Activated CD8-positive, alpha-beta memory T cell treated with anti-CD3 and anti-CD28 coated beads, Interleukin-2, amount 50 U/mL, for 24 hours (primary cell): ENCODE data around the gene CDH18.

ENCODE experiments used
- DNase-seq: peaks from one replicate; pipeline ENCODE4 v3.0.0-alpha.2; 2020; ENCODE audit errors: extremely low read depth

The CDH18 gene

GRCh38 chr5:19733612-19734495 is 254.1 kb downstream of the CDH18 start:
- DNase-seq = no peak

GRCh38 chr5:19728571-19728970 is 259.4 kb downstream of the CDH18 start:
- DNase-seq = no peak

GRCh38 chr5:19719109-19719508 is 268.9 kb downstream of the CDH18 start:
- DNase-seq = no peak

- DNase-seq = no peak
These were observed 274.3 kb downstream of the CDH18 start for GRCh38 chr5:19713740-19714139.

GRCh38 chr5:19709403-19709802 is 278.6 kb downstream of the CDH18 start:
- DNase-seq = no peak

- no peak for DNase-seq
These were observed 281.2 kb downstream of the CDH18 start for GRCh38 chr5:19706776-19707175.

GRCh38 chr5:19701731-19702130 is 286.3 kb downstream of the CDH18 start:
- DNase-seq = no peak

- no peak for DNase-seq
These were observed 292.9 kb downstream of the CDH18 start for GRCh38 chr5:19694949-19695611.

- DNase-seq = no peak
These were observed 297.0 kb downstream of the CDH18 start for GRCh38 chr5:19690978-19691377.

- no peak for DNase-seq
These were observed 302.5 kb downstream of the CDH18 start for GRCh38 chr5:19685473-19685872.

GRCh38 chr5:19676895-19677294 is 311.1 kb downstream of the CDH18 start:
- no peak for DNase-seq

- no peak for DNase-seq
These were observed 327.3 kb downstream of the CDH18 start for GRCh38 chr5:19660679-19661078.

GRCh38 chr5:19655627-19656026 is 332.4 kb downstream of the CDH18 start:
- DNase-seq = no peak

GRCh38 chr5:19638461-19638860 is 349.5 kb downstream of the CDH18 start:
- no peak for DNase-seq

GRCh38 chr5:19630876-19631275 is 357.1 kb downstream of the CDH18 start:
- no peak for DNase-seq

GRCh38 chr5:19626211-19626610 is 361.8 kb downstream of the CDH18 start:
- DNase-seq = no peak

- DNase-seq = no peak
These were observed 362.4 kb downstream of the CDH18 start for GRCh38 chr5:19625562-19625961.

- no peak for DNase-seq
These were observed 368.4 kb downstream of the CDH18 start for GRCh38 chr5:19619571-19619970.

GRCh38 chr5:19616701-19617215 is 371.2 kb downstream of the CDH18 start:
- DNase-seq = no peak

- no peak for DNase-seq
These were observed 372.3 kb downstream of the CDH18 start for GRCh38 chr5:19615661-19616060.

- DNase-seq = no peak
These were observed 372.9 kb downstream of the CDH18 start for GRCh38 chr5:19615071-19615470.

GRCh38 chr5:19608444-19609002 is 379.5 kb downstream of the CDH18 start:
- no peak for DNase-seq
